ENCODE data around the gene ANTKMT.

Gene ANTKMT

DNA sequence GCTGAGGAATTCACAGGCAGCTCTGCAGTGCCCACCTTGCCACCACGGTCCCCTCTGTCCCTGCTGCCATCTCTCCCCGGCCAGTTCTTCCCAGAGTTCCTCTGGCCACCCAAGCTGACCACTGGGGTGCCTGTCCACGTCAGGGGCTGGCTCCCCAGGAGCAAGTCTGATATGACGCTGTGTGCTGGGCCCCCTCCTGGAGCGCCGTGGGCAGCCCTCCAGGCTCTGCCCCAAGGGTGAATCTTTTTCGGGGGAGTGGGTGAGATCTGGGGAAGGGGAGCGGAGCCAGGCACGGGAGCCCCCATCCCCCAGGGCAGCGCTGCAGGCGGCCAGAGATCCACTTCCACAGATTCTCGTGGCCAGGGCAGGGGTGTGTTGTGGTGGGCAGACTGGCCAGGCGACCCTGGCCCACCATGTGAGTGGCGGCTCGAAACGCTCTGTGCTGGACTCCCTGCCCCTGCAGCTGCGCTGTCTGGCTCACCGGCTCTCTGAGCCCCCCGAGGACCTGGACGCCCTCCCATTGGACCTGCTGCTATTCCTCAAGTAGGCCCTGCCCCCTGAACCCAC is 43.3 kb downstream of the ANTKMT start:
- no peak for FAIRE-seq
- no peak for TF ChIP-seq POLR2A (IDR thresholded peaks at IDR 0.05; ENCODE audit: low read depth, low read length)
- no peak for DNase-seq (ENCODE audit: insufficient read length, low spot score)

DNA sequence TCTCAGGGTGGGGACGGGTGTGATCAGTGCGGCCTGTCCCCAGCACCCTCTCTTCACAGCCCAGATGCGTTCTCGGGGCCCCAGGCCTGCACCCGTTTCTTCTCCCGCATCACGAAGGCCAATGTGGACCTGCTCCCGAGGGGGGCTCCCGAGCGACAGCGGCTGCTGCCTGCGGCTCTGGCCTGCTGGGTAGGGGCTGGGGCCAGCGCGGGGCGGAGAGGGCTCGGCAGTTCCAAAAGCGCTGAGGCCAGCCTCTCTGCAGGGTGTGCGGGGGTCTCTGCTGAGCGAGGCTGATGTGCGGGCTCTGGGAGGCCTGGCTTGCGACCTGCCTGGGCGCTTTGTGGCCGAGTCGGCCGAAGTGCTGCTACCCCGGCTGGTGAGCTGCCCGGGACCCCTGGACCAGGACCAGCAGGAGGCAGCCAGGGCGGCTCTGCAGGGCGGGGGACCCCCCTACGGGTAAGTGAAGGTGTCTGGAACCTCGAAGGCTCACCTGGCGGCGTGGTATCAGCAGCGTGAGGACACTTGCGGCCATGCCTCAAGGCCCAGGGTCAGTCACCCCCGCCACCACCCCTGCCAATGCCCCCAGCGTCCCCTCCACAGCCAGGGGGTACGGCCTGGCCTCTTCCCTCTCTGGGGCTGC is 44.0 kb downstream of the ANTKMT start:
- FAIRE-seq (no peak), DNase-seq (ENCODE audit: insufficient read length, low spot score) (no peak)
- TF ChIP-seq POLR2A (IDR thresholded peaks at IDR 0.05; ENCODE audit: low read depth, low read length): no peak

DNA sequence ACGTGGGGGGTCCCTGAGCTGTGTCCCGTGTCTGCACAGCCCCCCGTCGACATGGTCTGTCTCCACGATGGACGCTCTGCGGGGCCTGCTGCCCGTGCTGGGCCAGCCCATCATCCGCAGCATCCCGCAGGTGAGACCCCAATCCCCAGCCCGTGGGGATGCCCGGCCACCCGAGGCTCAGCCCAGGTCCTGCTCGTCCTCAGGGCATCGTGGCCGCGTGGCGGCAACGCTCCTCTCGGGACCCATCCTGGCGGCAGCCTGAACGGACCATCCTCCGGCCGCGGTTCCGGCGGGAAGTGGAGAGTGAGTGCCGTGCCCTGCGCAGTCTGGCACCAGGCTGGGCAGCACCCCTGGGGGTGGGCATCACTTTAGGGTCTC is 44.5 kb downstream of the ANTKMT start:
- FAIRE-seq (no peak), DNase-seq (ENCODE audit: insufficient read length, low spot score) (no peak)
- no peak for TF ChIP-seq POLR2A (IDR thresholded peaks at IDR 0.05; ENCODE audit: low read depth, low read length)

DNA sequence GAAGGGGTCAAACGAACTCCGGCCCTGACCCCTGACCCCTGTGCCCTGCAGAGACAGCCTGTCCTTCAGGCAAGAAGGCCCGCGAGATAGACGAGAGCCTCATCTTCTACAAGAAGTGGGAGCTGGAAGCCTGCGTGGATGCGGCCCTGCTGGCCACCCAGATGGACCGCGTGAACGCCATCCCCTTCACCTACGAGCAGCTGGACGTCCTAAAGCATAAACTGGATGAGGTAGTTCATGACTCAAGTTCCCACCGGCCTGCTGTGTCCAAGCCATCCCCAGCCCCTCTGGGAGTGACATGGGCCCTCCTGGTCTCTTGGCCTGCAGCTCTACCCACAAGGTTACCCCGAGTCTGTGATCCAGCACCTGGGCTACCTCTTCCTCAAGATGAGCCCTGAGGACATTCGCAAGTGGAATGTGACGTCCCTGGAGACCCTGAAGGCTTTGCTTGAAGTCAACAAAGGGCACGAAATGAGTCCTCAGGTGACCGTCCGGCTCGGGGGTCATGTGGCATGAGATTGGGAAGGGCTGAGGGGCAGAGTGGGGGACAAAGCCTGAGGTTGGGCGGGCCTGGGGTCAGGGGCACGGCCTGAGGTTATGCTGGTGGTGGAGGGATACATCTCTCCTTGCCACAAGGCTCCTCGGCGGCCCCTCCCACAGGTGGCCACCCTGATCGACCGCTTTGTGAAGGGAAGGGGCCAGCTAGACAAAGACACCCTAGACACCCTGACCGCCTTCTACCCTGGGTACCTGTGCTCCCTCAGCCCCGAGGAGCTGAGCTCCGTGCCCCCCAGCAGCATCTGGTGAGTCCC is 45.3 kb downstream of the ANTKMT start:
- TF ChIP-seq POLR2A (IDR thresholded peaks at IDR 0.05; ENCODE audit: low read depth, low read length): no peak
- DNase-seq (ENCODE audit: insufficient read length, low spot score) (no peak), FAIRE-seq (no peak)

DNA sequence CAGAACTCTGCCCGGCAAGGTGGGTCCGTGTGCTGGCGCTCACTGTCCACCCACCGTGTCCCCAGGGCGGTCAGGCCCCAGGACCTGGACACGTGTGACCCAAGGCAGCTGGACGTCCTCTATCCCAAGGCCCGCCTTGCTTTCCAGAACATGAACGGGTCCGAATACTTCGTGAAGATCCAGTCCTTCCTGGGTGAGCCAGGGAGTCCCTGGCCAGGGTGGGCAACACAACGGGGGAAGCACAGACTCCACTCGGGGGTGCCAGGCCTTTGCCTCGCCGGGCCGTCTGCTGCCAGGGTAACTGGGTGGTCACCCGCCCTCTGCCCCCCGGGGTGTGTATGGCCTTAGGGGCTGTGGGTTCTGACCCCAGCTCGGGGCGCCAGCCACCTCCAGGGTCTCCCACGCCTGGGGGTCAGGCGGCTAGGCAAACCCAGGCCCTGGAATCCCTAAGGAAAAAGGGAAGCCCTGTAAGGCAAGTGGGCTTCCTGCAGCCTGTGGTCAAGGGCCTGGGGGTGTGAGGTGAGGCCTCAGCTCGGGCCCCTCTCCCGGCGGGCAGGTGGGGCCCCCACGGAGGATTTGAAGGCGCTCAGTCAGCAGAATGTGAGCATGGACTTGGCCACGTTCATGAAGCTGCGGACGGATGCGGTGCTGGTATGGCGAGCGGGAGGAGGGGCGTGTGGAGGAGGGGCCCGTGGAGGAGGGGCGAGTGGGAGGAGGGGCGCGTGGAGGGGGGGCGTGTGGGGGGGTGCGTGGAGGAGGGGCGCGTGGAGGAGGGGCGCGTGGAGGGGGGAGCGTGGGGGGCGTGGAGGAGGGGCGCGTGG is 46.1 kb downstream of the ANTKMT start:
- FAIRE-seq: no peak
- DNase-seq (ENCODE audit: insufficient read length, low spot score): no peak
- TF ChIP-seq POLR2A (IDR thresholded peaks at IDR 0.05; ENCODE audit: low read depth, low read length): no peak

DNA sequence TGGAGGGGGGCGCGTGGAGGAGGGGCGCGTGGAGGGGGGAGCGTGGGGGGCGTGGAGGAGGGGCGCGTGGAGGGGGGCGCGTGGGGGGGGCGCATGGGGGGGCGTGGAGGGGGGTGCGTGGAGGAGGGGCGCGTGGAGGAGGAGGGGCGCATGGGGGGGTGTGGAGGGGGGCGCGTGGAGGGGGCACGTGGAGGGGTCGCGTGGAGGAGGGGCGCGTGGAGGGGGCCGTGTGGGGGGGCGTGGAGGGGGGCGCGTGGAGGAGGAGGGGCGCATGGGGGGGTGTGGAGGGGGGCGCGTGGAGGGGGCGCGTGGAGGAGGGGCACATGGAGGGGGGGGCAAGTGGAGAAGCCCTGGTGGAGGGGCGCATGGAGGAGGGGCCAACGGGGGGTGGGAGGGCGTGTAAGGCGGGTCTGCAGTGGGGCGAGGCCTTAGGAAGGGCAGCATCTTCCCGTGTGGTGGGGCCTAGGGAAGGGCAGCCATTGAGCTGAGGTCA is 46.8 kb downstream of the ANTKMT start:
- no peak for FAIRE-seq
- TF ChIP-seq POLR2A (IDR thresholded peaks at IDR 0.05; ENCODE audit: low read depth, low read length): no peak
- no peak for DNase-seq (ENCODE audit: insufficient read length, low spot score)

DNA sequence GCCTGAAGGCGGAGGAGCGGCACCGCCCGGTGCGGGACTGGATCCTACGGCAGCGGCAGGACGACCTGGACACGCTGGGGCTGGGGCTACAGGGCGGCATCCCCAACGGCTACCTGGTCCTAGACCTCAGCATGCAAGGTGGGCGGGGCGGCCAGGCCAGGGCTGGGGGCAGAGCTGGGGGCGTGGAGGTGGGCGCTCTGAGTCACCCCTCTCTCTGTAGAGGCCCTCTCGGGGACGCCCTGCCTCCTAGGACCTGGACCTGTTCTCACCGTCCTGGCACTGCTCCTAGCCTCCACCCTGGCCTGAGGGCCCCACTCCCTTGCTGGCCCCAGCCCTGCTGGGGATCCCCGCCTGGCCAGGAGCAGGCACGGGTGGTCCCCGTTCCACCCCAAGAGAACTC is 47.5 kb downstream of the ANTKMT start:
- TF ChIP-seq POLR2A (IDR thresholded peaks at IDR 0.05; ENCODE audit: low read depth, low read length): no peak
- DNase-seq (ENCODE audit: insufficient read length, low spot score): no peak
- FAIRE-seq: no peak

DNA sequence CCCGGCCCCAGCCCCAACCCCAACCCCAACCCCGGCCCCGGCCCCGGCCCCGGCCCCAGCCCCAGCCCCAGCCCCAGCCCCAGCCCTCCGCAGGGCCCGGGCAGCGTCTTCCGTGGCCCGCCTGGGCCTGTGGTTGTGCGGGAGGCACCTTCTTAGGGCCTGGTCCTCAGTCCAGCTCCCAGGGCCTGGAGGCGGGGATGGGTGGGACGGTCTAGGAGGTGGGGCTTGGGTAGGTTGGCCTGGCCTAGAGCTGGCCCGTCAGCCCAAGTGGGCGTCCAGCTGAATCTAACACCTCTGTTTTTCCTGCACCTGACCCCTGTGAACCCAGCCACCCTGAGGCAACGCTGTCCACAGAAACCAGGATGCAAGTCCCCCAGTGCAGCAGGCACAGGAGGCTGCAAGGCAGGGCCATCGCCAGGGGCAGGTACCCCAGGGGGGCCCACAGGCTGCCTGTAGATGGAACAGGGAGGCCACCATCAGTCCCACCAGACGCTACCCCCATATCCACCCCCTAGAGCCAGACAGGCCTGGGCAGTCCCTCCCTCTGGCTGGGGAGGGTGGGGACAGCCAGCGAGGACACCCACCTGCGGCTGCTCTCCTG is 48.3 kb downstream of the ANTKMT start:
- DNase-seq (ENCODE audit: insufficient read length, low spot score): no peak
- no peak for FAIRE-seq
- no peak for TF ChIP-seq POLR2A (IDR thresholded peaks at IDR 0.05; ENCODE audit: low read depth, low read length)

DNA sequence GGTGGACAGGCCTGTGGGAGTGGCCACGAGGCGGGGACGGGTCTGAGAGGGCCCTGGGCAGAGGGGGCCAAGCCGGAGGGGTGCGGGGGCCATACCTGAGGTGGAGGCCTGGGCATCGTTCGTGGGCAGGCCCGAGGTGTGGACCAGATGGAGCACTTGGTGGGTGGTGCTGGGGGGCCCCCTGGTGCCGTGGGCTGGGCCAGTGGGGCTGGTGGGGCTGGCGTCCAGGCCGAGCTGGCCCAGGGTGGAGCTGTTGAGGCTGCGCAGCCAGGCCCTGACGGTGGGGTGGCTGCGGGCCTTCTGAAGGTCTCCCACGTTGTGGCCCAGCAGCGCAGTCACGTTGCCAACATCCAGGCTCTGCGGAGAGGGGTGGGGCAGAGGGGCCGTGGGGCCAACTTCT is 49.0 kb downstream of the ANTKMT start:
- TF ChIP-seq POLR2A (IDR thresholded peaks at IDR 0.05; ENCODE audit: low read depth, low read length): no peak
- FAIRE-seq: no peak
- no peak for DNase-seq (ENCODE audit: insufficient read length, low spot score)

DNA sequence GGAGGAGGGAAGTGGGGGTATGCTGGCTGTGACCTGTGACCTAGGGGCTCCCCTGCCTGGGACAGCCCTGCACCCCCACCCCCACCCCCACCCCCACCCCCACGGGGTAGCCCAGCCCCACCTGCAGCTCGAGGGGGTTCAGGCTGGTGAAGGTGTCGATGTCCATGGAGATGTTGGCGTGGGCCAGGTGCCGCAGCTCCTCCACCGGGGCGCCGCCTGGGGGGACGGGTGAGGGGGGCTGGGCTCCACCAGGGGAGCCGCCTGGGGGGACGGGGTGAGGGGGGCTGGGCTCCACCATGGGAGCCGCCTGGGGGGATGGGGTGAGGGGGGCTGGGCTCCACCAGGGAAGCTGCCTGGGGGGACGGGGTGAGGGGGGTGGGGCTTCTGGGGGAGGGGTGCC is 49.5 kb downstream of the ANTKMT start:
- TF ChIP-seq POLR2A (IDR thresholded peaks at IDR 0.05; ENCODE audit: low read depth, low read length): no peak
- FAIRE-seq (no peak), DNase-seq (ENCODE audit: insufficient read length, low spot score) (no peak)
